Lower leg skin (tissue), 4 donors: ENCODE measurements around the gene FBH1. TPM values are rescaled to one million over a fixed set of nuclear protein-coding genes. Genes with fewer than 3 reads are reported as not detected.

ENCODE experiments used
- DNase-seq, 2 donors: peaks; one replicate each; pipeline ENCODE4 v3.0.0-alpha.2; 2019; ENCODE audit warnings: low spot score in 2 of 2
- H3K4me3 ChIP-seq: fragments of 200-600 bp; sonication (generic); 2 replicates; pipeline ENCODE4 v1.5.1; 2017; ENCODE audit warnings: mild to moderate bottlenecking, low read depth; ENCODE audit not compliant: poor library complexity, severe bottlenecking
- CTCF ChIP-seq, 3 donors: fragments of 450-650 bp; IDR thresholded peaks; one replicate each; pipeline ENCODE4 v1.5.1; 2016; ENCODE audit warnings: antibody characterized with exemption in 3 of 3, mild to moderate bottlenecking in 3 of 3, moderate library complexity in 2 of 3
- POLR2A ChIP-seq, 2 donors: fragments of 450-650 bp; IDR thresholded peaks; one replicate each; pipeline ENCODE4 v1.6.1; 2016 to 2017; ENCODE audit warnings: antibody characterized with exemption in 2 of 2, mild to moderate bottlenecking in 1 of 2, moderate library complexity in 1 of 2
- WGBS, 2 donors: methylation state at CpG; one replicate each; pipeline ENCODE4 v1.1.5; 2018; 5-methylcytosine and 5-hydroxymethylcytosine counted together
- intact Hi-C: fragments of 100-400 bp; cut with DNase I; formaldehyde crosslinking; loops from one replicate; pipeline ENCODE4 v1.15.0; 2023; ENCODE audit warnings: low total_unique reads
- total RNA-seq, 4 donors: library from RNA; depleted of rRNA; stranded (reverse); fragments of >200 nt; gene quantifications; one replicate each; pipeline ENCODE4 v1.1.0, GENCODE V29; 2016

Gene FBH1
- total RNA-seq, 4 donors from 2014 or later, result 76.0 to 100 (median 92.2) TPM

GRCh38 chr10:5897053-5897340 lies 7.0 kb downstream of the FBH1 start:
- 78 to 79% methylated on average over 4 of the region's 4 CpGs for WGBS, 2 donors
- H3K4me3 ChIP-seq, result no peak overlapping the region
- no peak for DNase-seq
- TF ChIP-seq POLR2A (IDR thresholded peaks at IDR 0.05), result no peak
- TF ChIP-seq CTCF (IDR thresholded peaks at IDR 0.05), result no peak
- intact Hi-C loops, result no loop called here

GRCh38 chr10:5897504-5897903 lies 7.5 kb downstream of the FBH1 start:
- H3K4me3 ChIP-seq, result no peak overlapping the region
- 92 to 94% methylated on average over 8 of the region's 8 CpGs for WGBS, 2 donors
- intact Hi-C loops, result no loop called here
- TF ChIP-seq CTCF (IDR thresholded peaks at IDR 0.05), result no peak
- no peak for TF ChIP-seq POLR2A (IDR thresholded peaks at IDR 0.05)
- DNase-seq, result peak in 1 of 2 donors; percentile 31

- H3K4me3 ChIP-seq, result no peak overlapping the region
- TF ChIP-seq POLR2A (IDR thresholded peaks at IDR 0.05) (no peak), CTCF (IDR thresholded peaks at IDR 0.05) (no peak)
- no peak for DNase-seq
- intact Hi-C loops, result no loop called here
- WGBS, 2 donors, result 98 to 99% methylated on average over 7 of the region's 7 CpGs
These were observed 8.1 kb downstream of the FBH1 start for GRCh38 chr10:5898163-5898562.

GRCh38 chr10:5900247-5900646 lies 10.2 kb downstream of the FBH1 start:
- WGBS, 2 donors, result 96 to 99% methylated on average over 13 of the region's 13 CpGs
- intact Hi-C loops, result no loop called here
- DNase-seq, result peak in 1 of 2 donors; percentile 72
- H3K4me3 ChIP-seq, result no peak overlapping the region
- TF ChIP-seq POLR2A (IDR thresholded peaks at IDR 0.05) (no peak), CTCF (IDR thresholded peaks at IDR 0.05) (no peak)

GRCh38 chr10:5902511-5903274 lies 12.7 kb downstream of the FBH1 start:
- intact Hi-C loops, result no loop called here
- WGBS, 2 donors, result 90 to 93% methylated on average over 18 of the region's 18 CpGs
- DNase-seq, result peak in 1 of 2 donors; percentile 50
- TF ChIP-seq POLR2A (IDR thresholded peaks at IDR 0.05) (no peak), CTCF (IDR thresholded peaks at IDR 0.05) (no peak)
- H3K4me3 ChIP-seq, result no peak overlapping the region

GRCh38 chr10:5903563-5903962 lies 13.5 kb downstream of the FBH1 start:
- DNase-seq, result peak in 1 of 2 donors; percentile 39
- H3K4me3 ChIP-seq, result no peak overlapping the region
- TF ChIP-seq CTCF (IDR thresholded peaks at IDR 0.05) (no peak), POLR2A (IDR thresholded peaks at IDR 0.05) (no peak)
- 97 to 99% methylated on average over 6 of the region's 6 CpGs for WGBS, 2 donors
- intact Hi-C loops, result no loop called here
